HepG2 (cell line): Measurements from ENCODE around the gene ZNF385B. TPM values are rescaled to one million over a fixed set of nuclear protein-coding genes. Genes with fewer than 3 reads are reported as not detected.

Experiments used
- ATAC-seq: fragments of 200-7000 bp; cut with Tn5 transposase; 3 replicates; pipeline ENCODE4 v1.9.1; 2020; ENCODE audit warnings: mild to moderate bottlenecking, moderate library complexity
- BruUV-seq: library from RNA; stranded (reverse); fragments of 400-500 nt; replicated peaks from 2 replicates; lab custom pipeline; 2021; lab: Mats Ljungman, UMichigan
- CTCF ChIA-PET: fragments of 300-600 bp; formaldehyde crosslinking; extraction: SDS; loops from one replicate; lab custom pipeline; 2021; ENCODE audit warnings: low total read pairs, inconsistent platforms, low intra/inter-chr PET ratio; lab: Yijun Ruan, JAX
- POLR2A ChIA-PET: fragments of 350-600 bp; sonication (Branson Sonifier 250); formaldehyde crosslinking; loops from one replicate; lab custom pipeline; 2020; ENCODE audit warnings: antibody characterized with exemption, inconsistent platforms; lab: Yijun Ruan, JAX
- DNase-seq: peaks from one replicate; pipeline ENCODE4 v3.0.0-alpha.2; 2015; ENCODE audit warnings: low spot score
- FAIRE-seq: peaks from 3 replicates; lab custom pipeline; 2011; peaks lifted over from hg19 to GRCh38; lab: Jason Lieb, UNC
- H2AFZ ChIP-seq: one replicate; pipeline ENCODE4 v1.6.1; 2011; ENCODE audit warnings: low read length, inconsistent platforms
- H3K27ac ChIP-seq: fragments of 300-600 bp; 3 replicates; pipeline ENCODE4 v1.8.0; 2011; ENCODE audit warnings: mixed run types, mild to moderate bottlenecking, mixed read lengths, low read length, inconsistent platforms; ENCODE audit not compliant: insufficient read depth; ENCODE audit errors: extremely low read length
- H3K27me3 ChIP-seq, 2 experiments: fragments of 200-600 bp in 1 of 2; 2 replicates in 1 of 2; 3 replicates in 1 of 2; pipeline versions ENCODE4 v1.6.0 to v1.8.0; 2011; ENCODE audit warnings: low read length in 2 of 2, mild to moderate bottlenecking in 2 of 2, moderate library complexity in 2 of 2, inconsistent platforms in 1 of 2; ENCODE audit not compliant: insufficient read depth in 2 of 2, control insufficient read depth in 1 of 2
- H3K36me3 ChIP-seq, 2 experiments: fragments of 200-600 bp in 1 of 2; replicated peaks in 1 of 2; 2 replicates in 1 of 2; 3 replicates in 1 of 2; pipeline versions ENCODE4 v1.5.1 to v1.8.0; 2011; ENCODE audit warnings: low read length in 2 of 2, inconsistent platforms in 1 of 2; ENCODE audit not compliant: insufficient read depth in 2 of 2, control insufficient read depth in 1 of 2
- H3K4me1 ChIP-seq: 2 replicates; pipeline ENCODE4 v1.5.1; 2012; ENCODE audit warnings: low read length, inconsistent platforms; ENCODE audit not compliant: insufficient read depth
- H3K4me2 ChIP-seq: 2 replicates; pipeline ENCODE4 v1.6.0; 2011; ENCODE audit warnings: low read depth, low read length, inconsistent platforms
- H3K4me3 ChIP-seq, 3 experiments: fragments of 200-600 bp in 1 of 3; sonication (generic), shearing (Covaris generic) in 1 of 3; replicated peaks in 1 of 3; 2 replicates each; pipeline ENCODE4 v1.5.1; 2011 to 2016; ENCODE audit warnings: low read length in 3 of 3, inconsistent platforms in 2 of 3, low read depth in 2 of 3, mild to moderate bottlenecking in 2 of 3, control low read depth in 1 of 3, mixed read lengths in 1 of 3; ENCODE audit not compliant: insufficient read depth in 1 of 3
- H3K79me2 ChIP-seq: one replicate; pipeline ENCODE4 v1.6.1; 2011; ENCODE audit warnings: low read length, inconsistent platforms; ENCODE audit not compliant: insufficient read depth
- H3K9ac ChIP-seq: 2 replicates; pipeline ENCODE4 v1.6.0; 2011; ENCODE audit warnings: mild to moderate bottlenecking, low read depth, low read length, inconsistent platforms; ENCODE audit not compliant: insufficient read depth
- H3K9me3 ChIP-seq: 2 replicates; pipeline ENCODE4 v1.5.1; 2012; ENCODE audit warnings: mild to moderate bottlenecking, low read length
- H4K20me1 ChIP-seq: 2 replicates; pipeline ENCODE4 v1.6.0; 2011; ENCODE audit warnings: inconsistent platforms, mild to moderate bottlenecking, low read length, moderate library complexity; ENCODE audit not compliant: insufficient read depth
- IRX3 ChIP-seq: sonication (generic); formaldehyde crosslinking; IDR thresholded peaks from 2 replicates; pipeline ENCODE4 v1.8.1; 2023; ENCODE audit warnings: mild to moderate bottlenecking, low read depth, missing genetic modification reagents, borderline replicate concordance
- KAT8 ChIP-seq: IDR thresholded peaks from 2 replicates; pipeline ENCODE4 v1.6.1; 2016; ENCODE audit warnings: missing genetic modification reagents, missing compliant biosample characterization
- KDM3A ChIP-seq: IDR thresholded peaks from 2 replicates; pipeline ENCODE4 v1.6.1; 2018; ENCODE audit warnings: low read depth, missing compliant biosample characterization
- KDM5A ChIP-seq: fragments of 200-600 bp; sonication (generic); IDR thresholded peaks from 2 replicates; pipeline ENCODE4 v1.7.0; 2018; ENCODE audit warnings: antibody characterized with exemption, mild to moderate bottlenecking, low read length, borderline replicate concordance
- MAFF ChIP-seq: IDR thresholded peaks from 2 replicates; pipeline ENCODE4 v1.6.1; 2011; ENCODE audit warnings: low read depth, low read length, improper control_type of control experiment
- MBNL3 ChIP-seq: fragments of 250-450 bp; sonication (Bioruptor Pico); conservative IDR thresholded peaks from 2 replicates; pipeline ENCODE4 v1.8.0; 2022; ENCODE audit warnings: mild to moderate bottlenecking, inconsistent platforms
- MED1 ChIP-seq: sonication (generic); formaldehyde crosslinking; IDR thresholded peaks from 2 replicates; pipeline ENCODE4 v1.4.0; 2020; ENCODE audit warnings: missing genetic modification reagents
- PAX8 ChIP-seq: sonication (generic); formaldehyde crosslinking; IDR thresholded peaks from 2 replicates; pipeline ENCODE4 v1.8.0; 2022; ENCODE audit warnings: mild to moderate bottlenecking, missing genetic modification reagents, borderline replicate concordance
- RAD51 ChIP-seq: fragments of 450-650 bp; IDR thresholded peaks from 2 replicates; pipeline ENCODE4 v1.6.1; 2016; ENCODE audit warnings: borderline replicate concordance
- REST ChIP-seq, 2 experiments: IDR thresholded peaks; 2 replicates each; pipeline ENCODE4 v1.6.1; 2011 to 2012; ENCODE audit warnings: low read length in 2 of 2, borderline replicate concordance in 1 of 2, low read depth in 1 of 2, mild to moderate bottlenecking in 1 of 2, moderate library complexity in 1 of 2
- ZNF124 ChIP-seq: sonication (generic); formaldehyde crosslinking; IDR thresholded peaks from 2 replicates; pipeline ENCODE4 v1.4.0; 2020; ENCODE audit warnings: missing genetic modification reagents
- ZNF281 ChIP-seq: sonication (generic); formaldehyde crosslinking; IDR thresholded peaks from 2 replicates; pipeline ENCODE4 v1.4.0; 2020; ENCODE audit warnings: missing genetic modification reagents, borderline replicate concordance
- ZNF362 ChIP-seq: sonication (generic); formaldehyde crosslinking; IDR thresholded peaks from 2 replicates; pipeline ENCODE4 v1.4.0; 2020; ENCODE audit warnings: missing genetic modification reagents, mild to moderate bottlenecking, borderline replicate concordance
- ZNF484 ChIP-seq: sonication (generic); formaldehyde crosslinking; IDR thresholded peaks from 2 replicates; pipeline ENCODE4 v1.5.1; 2020; ENCODE audit warnings: mild to moderate bottlenecking, low read depth, missing genetic modification reagents, borderline replicate concordance
- ZNF772 ChIP-seq: sonication (generic); formaldehyde crosslinking; IDR thresholded peaks from 2 replicates; pipeline ENCODE4 v1.5.0; 2020; ENCODE audit warnings: mild to moderate bottlenecking, missing genetic modification reagents
- in situ Hi-C: cut with HindIII; loops from 2 replicates; pipeline ENCODE4 v1.10.0; 2017; ENCODE audit warnings: low pct_unique_long_range_greater_than_20kb; ENCODE audit not compliant: extremely low pct_ligation_motif_present
- intact Hi-C: fragments of 100-400 bp; cut with micrococcal nuclease; formaldehyde crosslinking; loops from one replicate; pipeline ENCODE4 v1.10.0; 2022; ENCODE audit not compliant: unreplicated experiment
- polyA plus RNA-seq, 8 experiments: library from polyadenylated mRNA; depleted of rRNA in 3 of 8; stranded (reverse) in 7 of 8; unstranded in 1 of 8; fragments of >200 nt; fragmentation: Illumina TruSeq in 4 of 8; extraction: Trizol in 4 of 8; gene quantifications; 2 replicates each; pipeline versions ENCODE4 v1.2.1 to v1.2.3, GENCODE V29; 2011 to 2016; ENCODE audit warnings: low read depth in 4 of 8, missing spikeins in 1 of 8, mixed read lengths in 1 of 8; ENCODE audit not compliant: insufficient read depth in 1 of 8
- total RNA-seq, 5 experiments: library from RNA; depleted of rRNA; stranded (reverse); fragments of >200 nt; fragmentation: Illumina TruSeq; extraction: Trizol; gene quantifications; 2 replicates each; pipeline ENCODE4 v1.2.3, GENCODE V29; 2016; ENCODE audit warnings: low read depth in 1 of 5

ZNF385B gene
- total and polyA plus RNA-seq, 2 of the 13 experiments (the other 11 are each of a cell fraction or from before 2014, with no cell fraction given), result 3.3 to 6.7 TPM

GRCh38 chr2:179802051-179802882 is 59.1 kb downstream of the ZNF385B start (continued):
- TF ChIP-seq ZNF362 (no peak), KAT8 (CRISPR knock-in tag) (no peak), MAFF (no peak), PAX8 (CRISPR knock-in tag) (no peak), ZNF281 (CRISPR knock-in tag) (no peak), KDM3A (CRISPR knock-in tag) (no peak)
- TF ChIP-seq, all 625 proteins: peak for 0

GRCh38 chr2:179800776-179801175 is 60.6 kb downstream of the ZNF385B start:
- no TSS peak for BruUV-seq
- Histone ChIP-seq H3K27me3 (no peaks in the 10 kb centered on the region), H3K9ac (no peak overlapping the region), H3K27ac (no peak overlapping the region), H3K36me3 (no peaks in the 10 kb centered on the region), H3K4me1 (no peaks in the 10 kb centered on the region), H3K4me2 (no peak overlapping the region), H3K4me3 (no peak overlapping the region), H4K20me1 (no peaks in the 10 kb centered on the region), H3K9me3 (no peaks in the 10 kb centered on the region), H2AFZ (no peak overlapping the region), H3K79me2 (no peaks in the 10 kb centered on the region)
- POLR2A ChIA-PET, result no interaction called here
- no peak for ATAC-seq
- intact Hi-C loops (no loop called here), in situ Hi-C loops (no loop called here)
- no peak for TF ChIP-seq KDM5A
- no peak for TF ChIP-seq MBNL3 (CRISPR knock-in tag)
- no peak for TF ChIP-seq REST (IDR thresholded peaks at IDR 0.05; ENCODE audit: borderline replicate concordance in 1 of 2, low read depth in 1 of 2, low read length in 2 of 2)
- no peak for TF ChIP-seq ZNF124 (CRISPR knock-in tag)
- TF ChIP-seq MED1 (CRISPR knock-in tag), result no peak
- TF ChIP-seq ZNF484 (CRISPR knock-in tag), result no peak
- no peak for TF ChIP-seq RAD51
- no peak for TF ChIP-seq ZNF772
- TF ChIP-seq IRX3 (CRISPR knock-in tag), result no peak
- CTCF ChIA-PET, result no interaction called here
- no peak for FAIRE-seq
- DNase-seq, result no peak
